ENCODE results near the gene DOLPP1.
A peak's percentile ranks its signal among the peaks of the same experiment; 100 is the strongest.

The DOLPP1 gene

GRCh38 chr9:129068110-129068509 is 12.8 kb upstream of the DOLPP1 start:
- no peak for DNase-seq

- peak; percentile 13 to 58 (median 32) for DNase-seq
Measured at GRCh38 chr9:129068990-129069861, 11.7 kb upstream of the DOLPP1 start.

DNA sequence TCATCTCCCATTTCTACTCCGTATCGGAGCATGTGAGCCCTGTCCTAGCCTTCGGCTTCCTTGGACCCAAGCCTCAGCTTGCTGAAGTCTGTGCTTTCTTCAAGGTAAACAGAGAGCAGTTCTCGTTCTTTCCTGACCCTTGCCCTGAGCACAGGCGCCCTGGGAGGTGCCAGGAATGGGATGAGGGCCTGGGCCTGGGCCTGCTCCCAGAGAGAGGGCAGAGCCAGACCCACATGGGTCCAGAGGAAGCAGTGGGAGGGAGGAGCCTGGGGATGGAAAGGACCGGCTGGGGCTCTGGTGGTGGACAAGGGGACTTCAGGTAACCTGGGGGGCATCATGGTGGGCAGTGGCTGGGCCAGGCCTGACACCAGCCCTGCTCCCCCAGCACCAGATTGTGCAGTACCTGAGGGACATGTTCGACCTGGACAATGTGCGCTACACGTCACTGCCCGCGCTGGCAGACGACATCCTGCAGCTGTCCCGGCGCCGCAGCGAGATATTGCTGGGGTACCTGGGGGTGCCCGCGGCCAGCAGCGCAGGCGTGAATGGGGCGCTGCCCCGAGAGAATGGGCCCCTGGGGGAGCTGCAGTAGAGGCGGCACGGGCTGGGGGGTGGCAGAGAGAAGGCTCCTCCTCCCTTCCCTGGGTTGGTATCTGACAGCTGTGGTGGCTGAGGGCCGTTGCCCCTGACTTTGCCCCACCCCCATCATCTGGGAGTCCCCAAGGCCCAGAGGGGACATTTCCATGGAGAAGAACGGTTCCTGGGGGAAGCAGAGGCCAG is 10.9 kb upstream of the DOLPP1 start:
- DNase-seq = no peak

DNA sequence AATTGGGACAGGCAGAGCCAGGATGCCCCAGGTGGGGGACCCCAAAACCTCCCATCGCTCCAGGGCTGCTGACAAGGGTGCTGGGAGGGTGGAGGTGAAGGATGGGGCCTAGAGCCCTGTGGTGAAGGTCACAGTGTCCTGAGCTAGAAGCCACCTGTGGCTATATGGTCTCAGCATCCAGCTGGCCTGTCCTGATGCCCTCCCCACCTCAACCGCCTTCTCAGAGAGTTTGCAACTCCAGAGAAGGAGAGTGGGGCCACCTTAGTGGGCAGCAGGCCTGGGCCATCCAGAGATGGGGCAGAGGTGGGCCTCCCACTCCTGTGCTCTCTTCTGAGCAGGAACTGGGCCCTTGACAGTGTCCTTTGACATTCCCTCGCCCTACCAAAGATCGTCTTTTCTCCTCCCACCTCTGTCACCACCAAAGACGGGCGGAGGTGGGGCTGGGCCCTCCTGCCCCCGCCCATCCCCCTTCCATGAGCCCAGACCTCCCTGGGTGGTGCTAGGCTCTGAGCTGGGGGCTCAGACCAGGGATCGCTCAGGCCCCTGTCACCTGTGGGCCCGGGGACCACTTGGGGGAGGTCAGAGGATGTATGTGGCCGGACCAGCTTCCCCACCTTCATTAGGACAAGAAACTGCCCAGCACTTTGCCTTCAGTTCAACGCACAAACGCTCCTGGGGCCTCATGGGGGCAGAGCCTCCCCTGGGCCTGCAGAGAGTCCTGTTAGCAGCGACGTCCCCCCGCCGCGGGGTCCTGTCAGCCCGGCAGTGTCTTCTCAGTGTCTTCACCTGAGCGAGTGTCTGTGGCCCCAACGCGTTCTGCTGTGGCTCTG is 10.0 kb upstream of the DOLPP1 start:
- DNase-seq = no peak

DNA sequence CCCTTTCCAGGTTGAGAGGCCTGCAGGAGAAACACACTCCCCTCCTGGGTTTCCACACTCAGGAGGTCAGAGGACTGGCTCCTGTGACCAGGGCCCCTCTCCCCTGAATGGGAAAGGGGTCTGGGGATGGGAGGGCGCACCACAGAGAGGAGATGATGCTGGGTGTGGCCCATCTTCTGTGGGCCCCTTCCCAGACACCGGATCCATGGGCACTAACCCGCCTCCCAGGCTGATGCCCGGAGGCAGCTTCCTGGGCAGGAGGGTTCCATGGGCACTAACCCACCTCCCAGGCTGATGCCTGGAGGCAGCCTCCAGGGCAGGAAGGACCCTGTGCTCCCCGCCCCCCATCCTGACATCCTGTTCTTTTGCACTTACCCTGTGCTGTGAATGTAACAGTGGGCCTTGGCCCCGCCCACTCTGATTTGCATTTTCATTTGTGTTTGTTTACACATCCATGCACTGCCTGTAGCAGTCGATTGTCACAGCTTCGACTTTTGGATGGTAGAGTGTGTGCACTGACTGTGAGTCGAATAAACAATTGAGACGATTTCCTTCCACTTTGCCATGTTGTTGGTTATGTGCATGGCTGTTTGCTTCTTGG is 9.3 kb upstream of the DOLPP1 start:
- peak in 4 of 6 experiments; percentile 22 to 32 (median 27) for DNase-seq

- no peak for DNase-seq
Measured at GRCh38 chr9:129072171-129072570, 8.7 kb upstream of the DOLPP1 start.

GRCh38 chr9:129073404-129073803 is 7.5 kb upstream of the DOLPP1 start:
- DNase-seq = peak in 1 of 6 experiments; percentile 3

DNA sequence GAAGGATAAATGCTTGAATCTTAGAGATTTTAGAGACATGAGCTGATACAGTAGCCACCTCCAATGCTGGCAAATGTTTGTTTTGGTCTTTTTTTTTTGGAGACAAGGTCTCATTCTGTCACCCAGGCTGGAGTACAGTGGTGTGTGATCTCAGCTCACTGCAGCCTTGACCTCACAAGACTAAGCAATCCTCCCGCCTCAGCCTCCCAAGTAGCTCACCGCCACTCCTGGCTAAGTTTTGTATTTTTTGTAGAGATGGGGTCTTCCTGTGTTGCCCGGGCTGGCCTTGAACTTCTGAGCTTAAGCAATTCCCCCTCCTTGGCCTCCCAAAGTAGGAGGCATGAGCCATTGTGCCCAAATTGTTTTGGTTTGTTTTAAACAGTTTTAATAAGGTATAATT is 6.8 kb upstream of the DOLPP1 start:
- DNase-seq = no peak

- no peak for DNase-seq
Measured at GRCh38 chr9:129075996-129076639, 4.8 kb upstream of the DOLPP1 start.

DNA sequence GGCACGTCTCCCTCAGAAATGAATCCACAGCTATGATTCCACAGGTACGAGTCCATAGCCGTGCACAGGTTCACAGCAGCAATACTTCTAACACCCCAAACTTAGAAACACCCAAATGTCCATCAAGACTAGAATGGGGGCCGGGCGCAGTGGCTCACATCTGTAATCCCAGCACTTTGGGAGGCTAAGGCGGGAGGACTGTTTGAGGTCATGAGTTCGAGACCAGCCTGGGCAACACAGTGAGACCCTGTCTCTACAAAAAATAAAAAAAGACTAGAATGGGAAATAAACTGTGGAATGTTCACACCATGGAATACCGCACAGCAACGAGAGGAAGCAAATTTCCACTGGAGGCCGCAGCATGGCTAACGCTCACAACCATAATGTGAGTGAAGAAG is 4.3 kb upstream of the DOLPP1 start:
- no peak for DNase-seq

GRCh38 chr9:129077236-129077635 is 3.7 kb upstream of the DOLPP1 start:
- no peak for DNase-seq

DNA sequence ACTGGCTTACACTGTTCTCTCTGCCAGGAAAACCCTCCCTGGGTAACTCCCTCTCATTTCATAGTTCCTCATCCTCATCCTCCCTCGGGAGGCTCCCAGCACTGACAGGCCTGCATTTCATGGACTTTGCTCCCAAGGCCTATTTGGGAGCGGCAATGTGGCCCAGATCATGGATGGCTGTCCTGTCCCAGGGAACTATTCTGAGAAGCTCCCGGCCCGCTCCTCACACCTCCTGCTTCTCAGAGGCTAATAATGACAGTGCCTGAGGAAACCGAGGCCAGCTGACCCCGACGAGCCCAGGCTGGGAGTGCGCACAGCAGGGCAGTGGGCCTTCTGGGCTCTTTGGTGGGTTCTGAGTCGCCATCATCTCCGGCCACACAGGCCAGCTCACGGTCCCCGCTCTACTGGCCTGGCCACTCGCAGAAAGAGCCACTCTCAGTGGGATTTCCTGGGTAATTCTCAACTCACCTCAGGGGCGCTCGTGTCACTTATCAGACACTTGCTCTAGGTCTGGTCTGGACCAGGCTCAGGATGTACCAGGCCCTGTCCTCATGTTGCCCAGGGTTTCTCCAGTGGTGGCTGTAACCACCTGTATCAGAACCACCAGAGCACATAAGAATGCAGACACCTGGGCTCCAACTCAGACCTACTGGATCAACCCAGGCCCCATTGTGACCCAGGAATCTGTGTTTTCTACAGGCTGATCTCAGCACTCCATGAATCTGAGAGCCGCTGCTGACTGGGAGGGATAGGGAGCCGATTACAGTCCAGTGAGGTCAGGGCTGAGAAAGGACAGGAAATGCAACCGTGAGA is 2.0 kb upstream of the DOLPP1 start:
- DNase-seq = no peak

GRCh38 chr9:129079829-129080228 is 1.1 kb upstream of the DOLPP1 start:
- no peak for DNase-seq

GRCh38 chr9:129080298-129080600 is 662 bp upstream of the DOLPP1 start:
- DNase-seq = no peak

- no peak for DNase-seq
Measured at GRCh38 chr9:129081388-129081904, 535 bp downstream of the DOLPP1 start.

DNA sequence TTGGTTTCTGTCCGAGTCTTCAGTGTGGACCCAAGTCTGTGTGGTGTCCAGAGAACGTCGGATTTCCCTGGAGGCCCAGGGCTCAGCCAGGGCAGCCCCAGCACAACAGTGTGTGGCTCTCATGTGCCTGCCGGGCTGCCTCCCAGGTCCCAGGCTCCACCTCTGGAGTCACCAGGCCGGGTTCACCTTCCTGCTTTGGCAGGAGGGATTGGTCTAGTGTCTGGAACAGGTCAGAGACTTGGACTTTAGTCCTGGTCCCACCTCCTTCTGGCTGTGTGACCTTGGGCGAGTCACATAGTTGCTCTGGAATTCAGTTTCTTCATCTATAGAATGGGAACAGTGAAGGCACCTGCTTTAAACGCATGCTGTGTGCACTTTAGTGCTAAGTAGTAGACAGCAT is 3.2 kb downstream of the DOLPP1 start:
- no peak for DNase-seq

DNA sequence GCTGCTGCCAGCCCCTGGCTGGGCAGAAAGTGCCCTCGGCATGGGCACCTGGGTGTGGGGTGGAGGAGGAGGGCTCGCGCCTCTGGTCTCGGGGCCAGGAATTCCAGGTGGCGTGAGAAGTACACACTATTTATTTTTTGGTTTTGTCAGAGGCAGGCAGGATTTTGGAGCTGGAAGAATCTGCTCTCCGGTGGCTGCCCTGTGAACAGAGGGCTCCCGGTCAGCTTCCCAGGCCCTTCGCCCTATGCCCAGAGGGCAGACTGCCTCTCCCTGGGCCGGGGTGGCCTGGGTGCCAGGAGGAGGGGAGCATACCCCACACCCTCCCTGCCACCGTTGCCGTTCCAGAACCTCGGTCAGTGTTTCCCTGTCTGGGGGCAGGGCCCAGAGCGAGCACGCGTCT is 8.3 kb downstream of the DOLPP1 start:
- DNase-seq = no peak

DNA sequence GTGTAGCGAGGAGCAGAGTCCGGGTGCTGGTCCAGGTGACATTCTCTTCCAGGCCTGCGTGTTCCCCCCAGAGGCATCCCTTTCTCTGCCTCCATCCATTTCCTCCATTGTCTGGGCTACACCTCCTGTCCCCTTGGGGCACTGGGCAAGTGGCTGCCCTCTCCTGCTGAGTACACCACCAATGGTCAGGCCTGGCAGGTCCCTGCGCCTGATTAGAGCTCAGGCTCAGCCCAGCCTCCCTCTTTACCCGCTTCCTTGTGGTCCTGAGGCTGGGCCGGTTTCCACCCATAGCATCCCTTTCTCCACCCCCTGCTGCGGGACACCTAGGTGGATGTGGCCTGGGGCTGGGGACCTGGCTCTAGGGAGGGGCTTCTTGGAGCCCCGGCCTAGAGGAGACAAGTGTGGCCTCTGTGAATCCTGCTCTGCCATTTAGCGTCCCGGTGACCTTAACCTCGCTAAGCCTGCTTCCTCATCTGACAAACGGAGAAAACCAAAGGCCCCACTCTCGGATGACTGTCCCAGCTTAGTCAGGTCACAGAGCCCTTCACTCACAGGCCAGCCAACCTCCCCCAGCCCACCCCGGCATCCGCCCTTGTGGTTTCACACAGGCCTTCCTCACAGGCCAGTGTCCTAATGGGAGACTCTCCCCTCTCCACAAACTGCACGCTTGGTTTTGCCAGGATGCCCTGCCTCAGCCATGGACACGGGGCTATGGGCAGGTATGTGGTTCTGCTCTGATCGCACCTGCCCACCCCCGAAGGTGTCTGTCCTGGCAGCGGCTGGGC is 12.9 kb downstream of the DOLPP1 start:
- no peak for DNase-seq

GRCh38 chr9:129094387-129095169 is 13.7 kb downstream of the DOLPP1 start:
- DNase-seq = no peak

Data from stimulated activated naive CD4-positive, alpha-beta T cell (primary cell).